GM12892 (cell line): ENCODE results near the gene COPZ1.

ENCODE experiments used
- DNase-seq: peaks from one replicate; pipeline ENCODE4 v3.0.0; 2011; ENCODE audit not compliant: insufficient read length
- FAIRE-seq: peaks from 2 replicates; lab custom pipeline; 2011; peaks lifted over from hg19 to GRCh38; lab: Jason Lieb, UNC
- POLR2A ChIP-seq: IDR thresholded peaks from 2 replicates; pipeline ENCODE4 v1.6.1; 2011; ENCODE audit warnings: low read depth, low read length, control low read depth
- POLR2AphosphoS5 ChIP-seq: IDR thresholded peaks from 2 replicates; pipeline ENCODE4 v1.6.1; 2011; ENCODE audit warnings: low read depth, low read length, control low read depth
- TAF1 ChIP-seq: IDR thresholded peaks from 2 replicates; pipeline ENCODE4 v1.6.1; 2011; ENCODE audit warnings: low read depth, mild to moderate bottlenecking, control low read depth, low read length, borderline replicate concordance

The COPZ1 gene

DNA sequence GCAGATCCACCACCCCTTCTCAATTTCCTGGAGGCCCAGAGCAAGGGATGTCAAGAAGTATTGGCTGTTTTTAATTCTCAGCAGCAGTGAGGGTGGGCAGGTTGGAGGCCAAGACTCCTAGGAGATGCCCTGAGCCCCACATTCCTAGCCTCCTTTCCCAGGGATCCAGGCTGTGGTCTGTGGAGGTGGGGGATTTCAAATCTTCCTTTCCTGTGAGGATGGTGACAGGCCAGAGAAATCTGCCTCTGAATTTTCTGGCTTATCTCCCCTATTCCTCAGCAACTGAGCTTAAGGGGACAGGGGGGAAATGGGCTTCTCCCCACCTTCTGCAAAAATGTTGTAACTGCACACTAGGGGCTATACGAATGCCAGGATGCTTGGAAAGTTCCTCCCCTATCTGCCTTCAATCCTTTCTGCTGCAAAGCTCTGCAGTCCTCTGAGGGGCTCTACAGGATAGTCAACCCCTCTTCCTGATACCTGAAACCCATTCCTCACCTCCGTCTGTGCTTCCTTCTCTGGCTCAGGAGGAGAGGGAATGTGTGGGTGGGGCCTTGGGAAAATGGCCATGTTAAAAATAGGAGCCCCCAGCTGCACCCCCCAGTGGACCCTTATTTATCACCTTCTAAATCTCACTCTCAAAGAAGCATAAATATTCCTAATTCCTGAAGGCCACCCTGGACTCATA is 32.7 kb downstream of the COPZ1 start:
- no peak for TF ChIP-seq TAF1
- no peak for TF ChIP-seq POLR2A
- TF ChIP-seq POLR2AphosphoS5: no peak
- no peak for FAIRE-seq
- no peak for DNase-seq

DNA sequence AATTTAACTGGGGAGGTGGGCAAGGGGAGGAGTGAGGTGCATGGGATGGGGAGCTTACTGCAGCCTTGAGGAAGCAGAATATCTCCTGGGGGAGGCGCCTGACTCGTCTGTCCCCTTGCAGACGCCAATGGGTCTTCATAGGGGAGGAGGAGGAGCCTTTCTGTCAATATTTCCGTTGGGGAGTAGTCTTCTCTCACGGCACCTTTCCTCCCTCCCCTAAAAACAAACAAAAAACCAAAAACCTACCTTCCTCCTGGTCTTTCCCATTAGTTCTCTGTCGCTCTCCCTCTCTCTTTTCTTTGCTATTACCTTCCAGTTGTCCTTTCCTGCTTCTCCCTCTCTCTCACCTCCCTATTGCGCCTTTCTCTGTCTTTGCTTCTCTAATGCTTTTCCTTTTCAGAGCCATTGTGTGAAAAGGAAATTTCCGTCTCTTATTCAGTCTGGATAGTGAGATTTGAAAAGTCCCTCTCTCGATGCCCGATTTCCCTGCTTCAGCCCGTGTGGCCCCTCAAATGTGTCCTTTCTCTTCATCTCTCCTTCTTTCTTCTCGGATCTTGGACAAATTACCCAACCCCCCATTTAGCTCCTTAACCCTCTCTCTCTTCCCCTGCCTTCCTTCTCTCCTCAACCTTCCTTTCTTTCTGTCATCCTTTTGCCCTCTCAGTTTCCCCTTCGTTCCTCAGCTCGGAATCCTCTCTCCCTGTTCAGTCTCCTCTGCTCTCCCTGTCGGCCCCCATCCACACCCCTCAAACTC is 33.4 kb downstream of the COPZ1 start:
- DNase-seq (no peak), FAIRE-seq (no peak)
- TF ChIP-seq POLR2A (no peak), TAF1 (no peak), POLR2AphosphoS5 (no peak)

DNA sequence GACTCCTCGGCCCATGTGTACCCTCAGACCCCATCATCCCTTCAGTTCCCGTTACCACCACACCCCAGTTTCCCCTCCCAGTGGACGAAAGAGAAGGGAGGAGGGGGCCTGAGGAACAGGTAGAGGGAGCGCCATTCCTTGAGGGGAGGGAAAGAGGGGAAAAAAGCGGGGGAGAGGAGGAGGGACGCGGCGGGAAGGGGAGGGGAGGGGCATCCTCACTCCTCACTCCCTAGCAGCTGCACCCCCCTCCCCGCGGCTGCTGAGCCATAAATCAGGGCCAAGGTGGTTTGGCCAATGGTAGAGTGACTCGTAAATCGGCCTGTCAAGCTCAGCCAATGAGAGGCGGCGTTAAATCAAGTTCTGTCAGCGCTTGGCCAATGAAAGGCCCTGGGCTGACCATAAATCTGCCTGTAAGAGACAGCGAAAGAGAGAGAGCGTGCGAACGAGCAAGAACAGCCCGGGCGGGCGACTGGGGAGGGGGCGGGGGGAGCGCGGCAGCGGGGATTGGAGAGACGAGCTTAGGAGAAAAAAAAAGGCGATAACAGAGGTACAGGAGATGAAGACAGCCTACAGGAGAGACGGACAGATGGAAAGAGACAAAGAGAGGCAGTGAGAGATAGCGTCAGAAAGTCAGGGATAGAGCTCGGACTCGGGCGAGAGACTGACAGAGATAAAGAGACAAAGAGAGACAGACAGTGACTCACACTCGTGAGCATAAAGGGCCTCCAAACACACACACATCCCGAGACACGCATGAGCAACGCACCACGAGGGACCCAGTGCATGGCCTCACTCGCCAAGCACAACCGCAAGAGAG is 34.2 kb downstream of the COPZ1 start:
- FAIRE-seq: peak; percentile 96
- TF ChIP-seq POLR2A (0 out of 2 replicates have a peak, but pooled peaks have one; percentile 21), TAF1 (no peak), POLR2AphosphoS5 (peak; percentile 33; the same call in 1 of the 2 replicates)
- peak; percentile 96 for DNase-seq

DNA sequence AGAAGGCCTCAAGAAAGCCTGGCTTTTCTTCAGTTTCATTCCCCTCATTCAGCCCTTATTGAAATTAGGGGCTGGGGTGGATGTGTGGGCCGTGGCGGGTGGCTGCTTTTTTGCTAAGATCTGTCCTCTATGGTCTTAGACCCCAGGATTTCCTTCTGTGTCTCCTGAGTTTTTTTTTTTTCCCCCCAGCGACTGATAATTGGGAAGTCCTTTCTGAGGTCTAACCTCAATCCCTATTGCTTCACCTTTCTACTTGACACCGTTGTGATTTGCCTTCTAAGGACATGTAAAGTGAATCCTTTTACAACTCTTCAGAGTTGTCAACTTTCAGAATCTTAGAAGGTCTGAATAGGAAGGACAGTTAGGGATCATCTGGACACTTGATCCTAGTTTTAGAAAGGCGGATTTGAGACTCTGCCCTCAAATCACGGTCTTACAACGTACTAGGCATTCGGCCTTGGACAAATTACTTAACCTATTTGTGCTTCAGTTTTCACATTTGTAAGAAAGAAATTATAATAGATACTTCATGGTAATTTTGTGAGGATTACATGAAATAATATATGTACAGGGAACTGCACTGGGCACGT is 34.9 kb downstream of the COPZ1 start:
- FAIRE-seq (no peak), DNase-seq (no peak)
- no peak for TF ChIP-seq TAF1
- TF ChIP-seq POLR2A: no peak
- TF ChIP-seq POLR2AphosphoS5: no peak

DNA sequence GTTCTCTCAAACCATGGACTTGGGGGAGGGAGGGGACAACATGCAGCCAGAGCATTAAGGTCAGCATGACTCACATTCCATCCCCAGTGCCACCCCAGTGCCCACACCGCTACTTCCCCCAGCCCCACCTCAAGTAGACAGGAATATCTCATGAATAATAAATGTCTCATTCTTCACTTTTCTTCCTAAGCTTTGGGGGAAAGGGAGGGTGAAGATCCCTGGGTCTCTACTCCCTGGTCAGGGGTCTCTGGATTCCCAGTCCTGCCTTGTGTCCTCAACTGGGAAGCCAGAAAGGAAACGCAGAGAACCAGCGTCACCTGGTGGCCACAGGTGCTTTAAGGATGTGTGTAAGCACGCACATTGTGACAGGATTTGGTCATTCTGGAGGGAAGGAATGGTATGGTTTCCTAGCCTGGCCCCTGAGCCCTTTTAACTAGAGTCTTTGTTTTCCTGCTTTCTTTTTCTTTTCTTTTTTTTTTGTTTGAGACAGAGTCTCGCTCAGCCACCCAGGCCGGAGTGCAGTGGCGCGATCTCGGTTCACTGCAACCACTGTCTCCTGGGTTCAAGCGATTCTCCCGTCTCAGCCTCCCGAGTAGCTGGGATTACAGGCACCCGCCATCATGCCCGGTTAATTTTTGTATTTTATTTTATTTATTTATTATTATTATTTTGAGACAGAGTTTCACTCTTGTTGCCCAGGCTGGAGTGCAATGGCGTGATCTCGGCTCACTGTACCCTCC is 36.0 kb downstream of the COPZ1 start:
- no peak for DNase-seq
- TF ChIP-seq POLR2AphosphoS5: no peak
- no peak for TF ChIP-seq POLR2A
- no peak for TF ChIP-seq TAF1
- no peak for FAIRE-seq

DNA sequence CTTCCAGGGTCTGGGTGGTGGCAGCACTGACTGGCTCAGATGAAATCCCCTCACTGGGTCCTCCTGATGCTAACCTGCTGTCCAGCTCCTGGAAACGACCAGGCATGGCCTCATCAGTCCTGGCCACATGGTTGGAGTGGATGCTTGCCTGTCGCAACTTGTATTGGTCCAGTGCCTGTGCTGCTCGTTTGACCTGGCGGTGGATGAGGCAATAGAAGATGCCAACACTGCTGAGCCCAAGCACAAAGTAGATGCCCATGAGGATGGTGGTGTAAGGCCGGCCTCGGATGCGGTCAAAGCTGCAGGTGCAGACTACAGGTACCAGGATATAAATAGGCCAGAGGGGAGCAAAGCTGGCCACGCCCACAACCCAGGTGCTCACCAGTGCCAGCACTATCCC is 38.1 kb downstream of the COPZ1 start:
- FAIRE-seq: no peak
- TF ChIP-seq POLR2AphosphoS5 (no peak), POLR2A (no peak), TAF1 (no peak)
- no peak for DNase-seq

DNA sequence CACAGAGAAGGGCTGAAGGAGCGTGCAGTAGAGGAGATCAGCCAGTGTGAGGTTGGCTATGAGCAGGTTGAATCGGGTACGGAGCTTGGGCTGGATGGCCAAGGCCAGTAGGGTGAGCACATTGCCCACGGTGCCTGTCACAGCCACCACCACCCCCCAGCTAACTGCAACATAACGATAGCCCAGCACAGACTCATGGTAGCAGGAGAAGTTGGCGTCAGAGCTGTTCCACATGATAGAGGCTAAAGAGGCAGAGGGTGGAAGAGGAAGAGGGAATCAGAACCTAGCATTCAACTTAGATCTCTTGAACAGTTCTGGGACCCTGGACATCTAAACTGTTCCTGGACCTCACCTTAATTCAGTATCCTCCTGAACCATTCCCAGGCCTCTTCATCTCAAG is 38.7 kb downstream of the COPZ1 start:
- DNase-seq: no peak
- FAIRE-seq: no peak
- TF ChIP-seq POLR2A (no peak), POLR2AphosphoS5 (no peak), TAF1 (no peak)

DNA sequence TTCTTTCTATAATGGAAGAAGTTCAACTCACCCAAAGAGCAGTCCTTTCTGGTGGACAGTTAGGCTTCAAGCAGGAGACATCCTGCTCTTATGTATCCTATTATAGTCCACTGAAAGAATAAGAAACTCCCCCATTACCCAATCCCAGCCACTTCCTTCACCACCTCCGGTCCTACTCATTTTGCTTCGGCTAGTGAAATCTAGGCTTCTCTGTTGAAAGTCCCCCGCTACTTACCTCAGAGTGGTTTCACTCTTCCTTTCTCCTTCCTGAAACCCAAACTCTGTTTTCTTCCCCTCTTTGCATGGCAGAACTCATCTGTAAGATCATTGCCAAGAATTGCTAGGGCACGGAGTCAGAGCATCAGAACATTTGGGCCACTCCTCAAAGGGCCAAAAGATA is 39.5 kb downstream of the COPZ1 start, which contains the start of gene GPR84:
Gene GPR84 (minus strand): TSS at position 74 of the 400 bp plus-strand sequence. CDS start 635 bp downstream, outside the sequence.
- no peak for TF ChIP-seq POLR2AphosphoS5
- peak; percentile 38; the same call in 1 of the 2 replicates for TF ChIP-seq TAF1
- TF ChIP-seq POLR2A: no peak
- FAIRE-seq (no peak), DNase-seq (no peak)

DNA sequence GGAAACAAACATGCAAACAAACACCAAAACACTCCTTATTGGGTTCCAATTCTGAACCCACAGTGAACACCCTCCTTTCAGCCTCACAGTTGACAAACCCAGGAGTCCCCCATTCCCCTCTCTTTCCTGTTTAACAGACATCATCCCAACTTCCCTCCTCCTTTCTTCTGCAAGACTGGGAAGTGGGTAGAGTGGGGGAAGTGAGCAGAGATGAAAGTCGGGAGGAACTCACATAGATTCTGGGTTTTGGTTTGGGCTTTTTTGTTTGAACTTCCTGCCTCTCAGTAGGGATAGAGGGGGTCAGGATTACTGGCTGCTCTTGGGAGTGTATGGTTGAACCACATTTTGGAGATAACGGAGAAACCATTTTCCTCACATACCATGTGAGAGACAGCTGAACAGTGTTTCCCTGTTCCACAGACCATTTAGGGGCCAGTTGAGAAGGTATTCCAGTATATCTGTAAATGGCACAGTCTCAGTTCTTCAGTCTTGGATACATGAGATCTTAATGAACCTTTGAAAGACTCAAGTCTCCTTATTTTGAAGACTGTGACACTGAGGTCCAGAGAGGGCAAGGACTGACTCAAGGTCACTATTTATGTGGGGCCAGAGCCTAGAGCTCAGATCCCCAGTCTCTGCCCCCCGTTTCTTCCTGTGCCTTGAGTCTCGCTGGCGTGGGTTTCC is 43.2 kb downstream of the COPZ1 start:
- DNase-seq (no peak), FAIRE-seq (peak; percentile 21)
- TF ChIP-seq POLR2AphosphoS5: no peak
- TF ChIP-seq POLR2A: no peak
- TF ChIP-seq TAF1: no peak

DNA sequence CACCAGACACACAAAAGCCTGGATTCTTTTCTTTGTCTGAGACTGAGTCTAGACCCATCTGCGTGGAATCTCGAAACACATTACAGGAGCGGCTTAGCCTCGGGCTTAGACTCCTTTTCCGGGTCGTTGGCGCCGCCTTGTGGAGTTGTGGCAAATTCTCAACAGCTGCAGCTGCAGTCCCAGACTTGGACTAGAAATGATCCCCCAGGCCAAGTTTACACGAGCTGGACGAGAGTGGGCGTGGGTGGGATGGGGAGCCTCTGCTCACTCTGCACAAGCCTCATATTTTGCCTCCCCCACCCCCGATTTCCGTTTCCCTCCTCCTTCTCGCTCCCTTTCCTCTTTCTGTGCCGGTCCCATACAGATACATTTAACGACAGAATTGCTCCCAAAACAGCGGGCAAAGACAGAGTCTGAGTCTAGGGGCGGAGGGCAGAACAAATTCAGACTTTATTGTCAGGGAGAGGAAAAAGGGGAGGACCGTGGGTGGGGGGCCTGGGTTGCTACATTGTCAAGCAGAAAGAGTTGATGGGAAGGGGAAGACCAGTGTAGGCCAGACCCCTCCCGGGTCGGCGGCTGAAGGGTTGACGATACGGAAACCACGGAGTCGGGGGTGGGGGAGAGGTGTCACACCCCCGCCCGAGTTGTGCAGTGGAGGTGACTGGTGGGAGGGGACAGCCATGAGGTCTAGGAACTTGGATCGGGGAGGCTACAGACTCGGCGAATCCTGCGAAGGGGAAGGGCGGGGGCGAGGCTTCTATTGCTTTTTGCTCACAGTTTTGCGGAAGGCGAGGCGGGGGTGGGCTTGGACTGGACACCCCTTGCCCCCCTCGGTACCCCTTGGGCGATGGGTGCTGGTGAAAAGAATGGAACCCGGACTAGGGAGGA is 44.0 kb downstream of the COPZ1 start:
- peak; percentile 76 for DNase-seq
- no peak for TF ChIP-seq TAF1
- no peak for TF ChIP-seq POLR2A
- no peak for TF ChIP-seq POLR2AphosphoS5
- peak; percentile 69 for FAIRE-seq
